Measurements from ENCODE around the gene SLC9A3.
"Not testable (repeated sequence)": the region's sequence is repeated elsewhere in the genome, so short reads cannot be mapped to it uniquely, and the experiment has no call there.

The SLC9A3 gene

DNA sequence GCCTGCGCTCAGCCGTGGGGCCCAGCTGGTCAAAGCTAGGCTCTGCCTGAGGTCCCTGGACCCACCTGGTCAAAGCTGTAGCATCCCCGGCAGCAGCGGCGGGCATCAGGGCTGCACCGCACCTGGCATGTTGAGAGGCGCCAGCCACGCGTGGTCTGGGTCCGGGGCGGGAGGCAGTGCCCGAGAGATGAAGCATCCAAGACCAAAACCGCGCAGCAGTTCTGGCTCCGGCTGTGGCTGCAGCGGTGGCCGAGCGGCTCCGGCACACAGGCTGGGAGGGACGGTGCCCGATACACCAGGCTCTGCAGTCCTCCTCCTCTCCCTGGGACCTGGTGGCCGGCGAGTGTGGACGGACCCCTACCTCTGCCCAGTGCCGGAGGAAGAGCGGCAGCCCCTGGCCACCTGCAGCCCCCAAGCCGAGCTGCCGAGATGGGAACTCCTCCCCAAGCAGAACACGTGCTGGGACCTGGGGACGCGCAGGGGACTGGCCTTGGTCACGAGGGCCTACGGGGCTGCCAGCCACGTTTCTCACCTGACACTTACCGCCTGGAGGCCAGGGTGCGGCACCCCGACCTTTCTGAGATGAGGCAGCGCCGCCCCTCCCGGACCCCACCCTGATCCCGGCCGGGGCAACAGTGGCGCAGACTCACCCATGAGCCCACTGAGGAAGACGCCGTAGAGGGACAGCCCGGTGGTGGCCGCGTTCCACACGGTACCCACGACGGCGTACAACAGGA is 33.0 kb downstream of the SLC9A3 start:
- in situ Hi-C loops (cut with HindIII; ENCODE audit: low sequenced_read_pairs), result no loop called here

GRCh38 chr5:490116-491106 is 33.8 kb downstream of the SLC9A3 start:
- H3K4me3 ChIP-seq (ENCODE audit: low read depth, low read length), result no peak overlapping the region
- no peak for DNase-seq (ENCODE audit: low read depth)
- TF ChIP-seq, protein P1, sequence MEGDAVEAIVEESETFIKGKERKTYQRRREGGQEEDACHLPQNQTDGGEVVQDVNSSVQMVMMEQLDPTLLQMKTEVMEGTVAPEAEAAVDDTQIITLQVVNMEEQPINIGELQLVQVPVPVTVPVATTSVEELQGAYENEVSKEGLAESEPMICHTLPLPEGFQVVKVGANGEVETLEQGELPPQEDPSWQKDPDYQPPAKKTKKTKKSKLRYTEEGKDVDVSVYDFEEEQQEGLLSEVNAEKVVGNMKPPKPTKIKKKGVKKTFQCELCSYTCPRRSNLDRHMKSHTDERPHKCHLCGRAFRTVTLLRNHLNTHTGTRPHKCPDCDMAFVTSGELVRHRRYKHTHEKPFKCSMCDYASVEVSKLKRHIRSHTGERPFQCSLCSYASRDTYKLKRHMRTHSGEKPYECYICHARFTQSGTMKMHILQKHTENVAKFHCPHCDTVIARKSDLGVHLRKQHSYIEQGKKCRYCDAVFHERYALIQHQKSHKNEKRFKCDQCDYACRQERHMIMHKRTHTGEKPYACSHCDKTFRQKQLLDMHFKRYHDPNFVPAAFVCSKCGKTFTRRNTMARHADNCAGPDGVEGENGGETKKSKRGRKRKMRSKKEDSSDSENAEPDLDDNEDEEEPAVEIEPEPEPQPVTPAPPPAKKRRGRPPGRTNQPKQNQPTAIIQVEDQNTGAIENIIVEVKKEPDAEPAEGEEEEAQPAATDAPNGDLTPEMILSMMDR (IDR thresholded peaks at IDR 0.05; ENCODE audit: low read depth, low read length, missing control alignments), result no peak
- in situ Hi-C loops (cut with HindIII; ENCODE audit: low sequenced_read_pairs), result no loop called here

More for the DNA sequence above, 33.0 kb downstream of the SLC9A3 start:
- DNase-seq (ENCODE audit: low read depth), result no peak
- H3K4me3 ChIP-seq (ENCODE audit: low read depth, low read length), result no peak overlapping the region
- TF ChIP-seq, protein P1 (IDR thresholded peaks at IDR 0.05; ENCODE audit: low read depth, low read length, missing control alignments), result no peak

- TF ChIP-seq, protein P1 (IDR thresholded peaks at IDR 0.05; ENCODE audit: low read depth, low read length, missing control alignments), result no peak
- no peak overlapping the region for H3K4me3 ChIP-seq (ENCODE audit: low read depth, low read length)
- in situ Hi-C loops (cut with HindIII; ENCODE audit: low sequenced_read_pairs), result no loop called here
- DNase-seq (ENCODE audit: low read depth), result no peak
These were observed 34.6 kb downstream of the SLC9A3 start for GRCh38 chr5:489689-490080.

DNA sequence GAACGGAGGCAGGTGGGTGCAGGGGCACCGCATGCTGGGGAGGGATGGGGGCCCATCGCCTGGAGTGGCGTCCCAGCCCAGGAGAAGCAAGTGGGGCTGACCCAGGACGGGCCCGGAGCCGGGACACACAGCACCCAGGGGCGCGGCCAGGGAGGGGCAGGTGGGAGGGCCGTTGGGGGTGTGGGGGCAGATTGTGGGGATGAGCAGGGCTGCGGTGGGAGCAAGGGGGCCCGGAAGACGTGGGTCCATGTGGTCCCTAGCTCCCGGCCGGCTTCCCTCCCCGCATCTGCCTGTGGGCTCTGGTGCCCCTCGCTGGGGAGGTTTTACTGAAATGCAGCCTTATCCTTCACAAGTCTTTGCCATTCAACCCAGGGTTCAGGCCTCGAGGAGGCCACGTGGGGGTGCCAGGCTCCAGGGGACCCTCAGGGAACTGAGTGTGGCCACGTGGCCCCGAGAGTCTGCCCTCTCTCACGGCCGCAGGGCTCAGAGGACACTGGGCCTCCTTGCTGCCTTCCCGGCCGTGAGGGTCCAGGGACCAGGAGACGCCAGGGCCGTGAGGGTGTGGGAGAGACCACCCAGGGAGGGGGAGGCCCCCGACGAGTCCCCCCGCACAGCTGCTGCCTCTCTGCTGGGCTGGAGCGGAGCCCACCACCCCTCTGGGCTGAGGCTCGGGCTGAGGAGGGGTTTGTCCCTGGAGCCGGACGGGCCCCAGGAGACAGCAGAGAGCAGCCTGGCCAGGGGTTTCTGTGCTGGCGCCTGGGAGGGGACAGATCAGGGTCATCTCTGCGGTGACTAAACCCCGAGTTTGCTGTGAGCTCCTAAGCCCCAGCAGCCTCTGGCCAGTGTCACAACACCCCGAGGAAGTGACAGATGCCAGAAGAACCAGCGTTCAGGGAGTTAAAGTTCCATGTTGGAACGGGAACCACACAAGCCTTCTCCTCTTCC is 35.2 kb downstream of the SLC9A3 start:
- TF ChIP-seq, protein P1 (IDR thresholded peaks at IDR 0.05; ENCODE audit: low read depth, low read length, missing control alignments), result no peak
- H3K4me3 ChIP-seq (ENCODE audit: low read depth, low read length), result no peak overlapping the region
- in situ Hi-C loops (cut with HindIII; ENCODE audit: low sequenced_read_pairs), result no loop called here
- DNase-seq (ENCODE audit: low read depth), result no peak

GRCh38 chr5:488241-488640 is 36.0 kb downstream of the SLC9A3 start:
- TF ChIP-seq, protein P1 (IDR thresholded peaks at IDR 0.05; ENCODE audit: low read depth, low read length, missing control alignments), result no peak
- H3K4me3 ChIP-seq (ENCODE audit: low read depth, low read length), result no peak overlapping the region
- in situ Hi-C loops (cut with HindIII; ENCODE audit: low sequenced_read_pairs), result no loop called here
- DNase-seq (ENCODE audit: low read depth), result no peak

DNA sequence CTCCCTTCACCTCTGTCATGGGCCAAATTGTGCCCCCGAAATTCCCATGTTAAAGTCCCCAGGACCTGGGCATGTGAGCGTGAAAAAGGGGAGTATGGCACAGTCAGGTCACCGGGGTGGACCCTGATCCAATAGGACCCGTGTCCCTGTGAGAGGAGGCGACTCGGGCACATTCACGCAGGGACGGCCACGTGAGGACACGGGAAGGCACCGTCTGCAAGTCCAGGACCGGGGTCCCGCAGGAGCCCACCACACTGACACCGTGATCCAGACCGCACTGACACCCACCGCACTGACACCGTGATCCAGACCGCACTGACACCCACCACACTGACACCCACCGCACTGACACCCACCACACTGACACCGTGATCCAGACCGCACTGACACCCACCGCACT is 37.7 kb downstream of the SLC9A3 start:
- in situ Hi-C loops (cut with HindIII; ENCODE audit: low sequenced_read_pairs); DNase-seq (ENCODE audit: low read depth): not testable (repeated sequence)

More for the DNA sequence above, 37.7 kb downstream of the SLC9A3 start:
- not testable (repeated sequence) for H3K4me3 ChIP-seq (ENCODE audit: low read depth, low read length)

Data from astrocyte of the cerebellum (primary cell).